CD8-positive, alpha-beta memory T cell (primary cell): ENCODE data around the gene TADA3. TPM values are rescaled to one million over a fixed set of nuclear protein-coding genes. Genes with fewer than 3 reads are reported as not detected.
A peak's percentile ranks its signal among the peaks of the same experiment; 100 is the strongest.

Experiments
- CTCF ChIA-PET: fragments of 350-600 bp; sonication (Branson Sonifier 250); formaldehyde crosslinking; loops from one replicate; lab custom pipeline; 2021; ENCODE audit warnings: antibody characterized with exemption; lab: Charles Lee
- POLR2A ChIA-PET: fragments of 350-600 bp; sonication (Branson Sonifier 250); formaldehyde crosslinking; loops from one replicate; lab custom pipeline; 2021; ENCODE audit warnings: antibody characterized with exemption; lab: Charles Lee
- DNase-seq, 5 donors: peaks; one replicate each; pipeline versions ENCODE4 v3.0.0 to v3.0.0-alpha.2; 2020 to 2022; ENCODE audit warnings: mixed read lengths in 1 of 5
- H3K27ac ChIP-seq: one replicate; pipeline ENCODE4 v1.7.0; 2013; ENCODE audit warnings: low read depth, mild to moderate bottlenecking, low read length, moderate library complexity
- H3K27me3 ChIP-seq: 2 replicates; pipeline ENCODE4 v1.7.0; 2013; ENCODE audit warnings: low read length, mild to moderate bottlenecking; ENCODE audit not compliant: insufficient read depth, poor library complexity, severe bottlenecking
- H3K36me3 ChIP-seq: 2 replicates; pipeline ENCODE4 v1.7.0; 2013; ENCODE audit warnings: mild to moderate bottlenecking, low read length, moderate library complexity; ENCODE audit not compliant: insufficient read depth
- H3K4me1 ChIP-seq: 2 replicates; pipeline ENCODE4 v1.7.0; 2013; ENCODE audit warnings: mild to moderate bottlenecking, low read length, moderate library complexity; ENCODE audit not compliant: insufficient read depth
- H3K4me3 ChIP-seq: 2 replicates; pipeline ENCODE4 v1.7.0; 2013; ENCODE audit warnings: mild to moderate bottlenecking, low read length
- H3K9me3 ChIP-seq: 2 replicates; pipeline ENCODE4 v1.7.0; 2013; ENCODE audit warnings: mild to moderate bottlenecking, low read length
- H3K27ac Mint-ChIP-seq, 8 donors: one replicate each; pipeline ENCODE4 v1.8.0; 2020 to 2021; ENCODE audit warnings: mixed read lengths in 8 of 8, mild to moderate bottlenecking in 6 of 8, inconsistent platforms in 3 of 8, moderate library complexity in 3 of 8
- H3K27me3 Mint-ChIP-seq, 2 donors: one replicate each; pipeline ENCODE4 v1.8.0; 2020 to 2021; ENCODE audit warnings: mixed read lengths in 2 of 2, mild to moderate bottlenecking in 1 of 2, moderate library complexity in 1 of 2
- H3K36me3 Mint-ChIP-seq, 3 donors: one replicate each; pipeline ENCODE4 v1.8.0; 2020 to 2021; ENCODE audit warnings: mixed read lengths in 3 of 3, inconsistent platforms in 1 of 3, mild to moderate bottlenecking in 1 of 3
- H3K4me1 Mint-ChIP-seq, 3 donors: one replicate each; pipeline ENCODE4 v1.8.0; 2020 to 2021; ENCODE audit warnings: mixed read lengths in 3 of 3, inconsistent platforms in 1 of 3, mild to moderate bottlenecking in 1 of 3
- H3K4me3 Mint-ChIP-seq, 7 donors: one replicate each; pipeline ENCODE4 v1.8.0; 2020 to 2021; ENCODE audit warnings: mixed read lengths in 7 of 7, mild to moderate bottlenecking in 6 of 7, moderate library complexity in 4 of 7, inconsistent platforms in 2 of 7
- H3K9me3 Mint-ChIP-seq, 5 donors: one replicate each; pipeline ENCODE4 v1.8.0; 2020 to 2022; ENCODE audit warnings: mixed read lengths in 5 of 5, mild to moderate bottlenecking in 3 of 5, moderate library complexity in 2 of 5, inconsistent platforms in 1 of 5
- polyA plus RNA-seq: library from polyadenylated mRNA; unstranded; fragments of 300-500 nt; fragmentation: Illumina TruSeq; gene quantifications from one replicate; pipeline ENCODE4 v1.2.3, GENCODE V29; 2021
- total RNA-seq, 2 experiments: library from RNA; stranded (reverse); gene quantifications; one replicate each; pipeline ENCODE4 v1.2.3, GENCODE V29; 2021

The TADA3 gene
- total and polyA plus RNA-seq, 3 experiments from 2014 or later, result 57.0 to 64.4 (median 58.8) TPM

DNA sequence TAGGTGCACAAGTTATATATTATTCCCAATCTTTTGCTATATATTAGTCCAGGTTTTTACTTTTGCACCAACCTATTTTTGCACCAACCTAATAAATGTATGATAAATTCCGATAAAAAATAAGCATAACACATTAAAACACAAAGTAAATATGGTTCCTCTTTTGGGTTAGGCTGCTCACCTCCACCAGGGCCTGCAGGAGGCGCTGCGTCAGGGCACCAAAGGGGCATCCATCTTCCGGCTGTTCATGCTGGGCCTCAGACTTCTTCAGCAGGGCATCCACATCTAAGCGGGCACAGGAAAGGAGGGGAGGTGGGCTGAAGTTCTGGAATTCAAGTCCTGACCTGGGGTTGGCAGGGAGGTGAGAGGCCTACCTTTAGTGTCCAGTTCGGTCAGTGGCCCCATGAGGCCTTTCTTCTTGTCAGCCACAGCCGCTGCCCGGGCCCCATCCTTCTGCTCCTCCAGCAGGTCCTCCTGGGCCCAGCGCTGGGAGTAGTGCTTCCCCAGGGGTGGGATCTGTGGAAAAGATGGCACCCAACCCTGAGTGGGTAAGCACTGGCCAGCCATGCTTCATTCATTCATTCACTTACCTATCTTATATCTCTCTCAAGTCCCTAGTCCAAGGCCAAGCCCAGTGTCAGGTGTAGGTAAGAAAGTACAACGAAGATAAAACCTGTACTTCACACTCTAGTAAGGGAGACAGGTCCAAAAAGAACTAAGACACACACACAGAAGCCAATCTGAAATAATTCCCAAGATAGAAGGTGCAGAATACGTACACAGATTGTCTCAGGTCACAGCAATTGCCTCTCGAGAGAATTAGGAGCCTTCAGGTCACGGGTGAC lies 5.2 kb downstream of the TADA3 start:
- Histone ChIP-seq H3K27me3 (no peaks in the 10 kb centered on the region), H3K36me3 (peaks cover 41% of the 10 kb centered on the region), H3K4me3 (no peak overlapping the region), H3K27ac (peak overlapping the region; percentile 10), H3K9me3 (no peaks in the 10 kb centered on the region), H3K4me1 (peaks cover 37% of the 10 kb centered on the region)
- Mint-ChIP-seq H3K4me3 (peak overlapping the region in 1 of 7 donors; percentile 81), H3K27me3 (no peaks in the 10 kb centered on the region), H3K27ac (peak overlapping the region in 5 of 8 donors; percentile 3 to 78 (median 17)), H3K4me1 (peaks cover 26 to 43% (median 36%) of the 10 kb centered on the region in 3 donors), H3K36me3 (peaks cover 13 to 76% (median 33%) of the 10 kb centered on the region in 3 donors), H3K9me3 (no peaks in the 10 kb centered on the region)
- POLR2A ChIA-PET, result no interaction called here
- no peak for DNase-seq
- CTCF ChIA-PET, result no interaction called here

DNA sequence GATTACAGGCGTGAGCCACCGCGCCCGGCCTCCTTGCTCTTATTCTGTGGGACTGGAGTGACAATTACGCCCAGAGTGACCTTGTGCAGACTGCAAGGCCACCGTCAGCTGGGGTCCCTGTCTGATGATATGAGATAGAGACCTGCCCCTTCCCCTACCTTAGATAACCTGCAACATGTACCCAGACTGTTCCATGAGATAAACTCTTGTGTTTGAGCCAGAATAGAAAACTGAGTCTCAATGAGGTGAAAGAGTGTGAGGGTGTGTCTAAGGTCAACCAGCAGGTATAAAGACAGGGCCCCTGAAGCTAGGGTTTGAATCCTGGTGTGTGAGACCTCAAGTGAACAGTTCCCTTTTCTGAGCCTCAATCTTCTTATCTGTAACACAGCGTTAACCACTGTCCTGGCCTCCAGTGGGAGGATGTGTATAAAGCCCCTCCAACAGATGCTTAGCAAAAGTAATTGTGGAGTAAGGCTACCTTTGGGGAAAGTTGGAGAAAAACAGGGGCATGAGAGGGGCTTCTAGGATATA lies 6.0 kb downstream of the TADA3 start:
- no peak for DNase-seq
- Mint-ChIP-seq H3K27me3 (no peaks in the 10 kb centered on the region), H3K4me1 (peaks cover 23 to 40% (median 34%) of the 10 kb centered on the region in 3 donors), H3K36me3 (peaks cover 13 to 81% (median 33%) of the 10 kb centered on the region in 3 donors), H3K9me3 (no peaks in the 10 kb centered on the region), H3K4me3 (no peak overlapping the region), H3K27ac (peak overlapping the region in 3 of 8 donors; percentile 8 to 82 (median 17))
- CTCF ChIA-PET, result no interaction called here
- Histone ChIP-seq H3K4me1 (peaks cover 37% of the 10 kb centered on the region), H3K4me3 (no peak overlapping the region), H3K27ac (peak overlapping the region; percentile 29), H3K27me3 (no peaks in the 10 kb centered on the region), H3K36me3 (peaks cover 41% of the 10 kb centered on the region), H3K9me3 (no peaks in the 10 kb centered on the region)
- POLR2A ChIA-PET, result no interaction called here

DNA sequence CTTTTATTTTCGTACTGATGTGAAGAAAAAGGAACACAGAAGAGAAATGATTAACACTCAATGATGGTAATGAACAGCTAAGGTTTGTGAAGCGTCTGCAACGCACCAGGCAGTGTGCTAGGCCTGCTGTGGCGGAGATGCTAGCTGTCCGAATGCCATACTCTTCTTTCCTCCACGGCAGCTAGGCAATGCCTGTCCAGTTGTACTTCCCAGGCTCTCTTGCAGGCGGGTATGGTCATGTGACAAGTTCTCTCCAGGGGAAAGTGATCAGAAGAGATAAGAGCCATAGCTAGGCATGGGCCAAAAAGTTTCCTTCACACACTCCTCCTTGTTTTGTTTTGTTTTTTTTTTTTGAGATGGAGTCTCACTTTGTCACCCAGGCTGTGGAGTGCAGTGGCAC lies 6.7 kb downstream of the TADA3 start:
- H3K27ac ChIP-seq, result peak overlapping the region; percentile 29
- Mint-ChIP-seq H3K27ac (peak overlapping the region in 1 of 8 donors; percentile 46), H3K4me1 (peaks cover 22 to 40% (median 34%) of the 10 kb centered on the region in 3 donors), H3K9me3 (no peaks in the 10 kb centered on the region), H3K36me3 (peaks cover 13 to 78% (median 33%) of the 10 kb centered on the region in 3 donors), H3K4me3 (no peak overlapping the region), H3K27me3 (no peaks in the 10 kb centered on the region)
- ChIA-PET POLR2A (interaction anchor here (0.7 kb wide), 1 partner anchor 343 kb away, joined by 4 read pairs; no protein-coding TSS in a partner anchor), CTCF (no interaction called here)
- no peaks in the 10 kb centered on the region for H3K9me3 ChIP-seq
- DNase-seq, result no peak
- H3K36me3 ChIP-seq, result peaks cover 41% of the 10 kb centered on the region
- H3K27me3 ChIP-seq, result no peaks in the 10 kb centered on the region
- peaks cover 37% of the 10 kb centered on the region for H3K4me1 ChIP-seq
- H3K4me3 ChIP-seq, result no peak overlapping the region

DNA sequence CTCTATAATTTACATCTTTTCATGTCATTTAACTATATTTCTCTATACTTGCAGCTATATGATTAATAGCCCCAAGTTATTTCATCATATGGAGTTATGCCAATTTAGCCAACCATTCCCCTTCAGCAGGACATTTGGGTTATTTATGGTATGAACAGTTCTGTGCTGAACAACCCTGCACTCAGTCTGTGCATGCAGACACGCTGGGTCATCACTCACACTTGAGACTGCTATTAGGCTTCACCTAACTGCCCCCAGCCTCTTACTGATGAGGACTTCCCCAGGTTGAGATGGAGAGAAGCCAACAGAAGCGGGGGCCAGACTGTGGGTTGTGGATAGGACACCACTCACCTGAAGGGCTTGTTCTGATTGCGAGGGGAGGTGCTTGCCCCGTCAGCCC lies 7.3 kb downstream of the TADA3 start:
- peaks cover 22 to 40% (median 34%) of the 10 kb centered on the region in 3 donors for H3K4me1 Mint-ChIP-seq
- H3K4me3 Mint-ChIP-seq, result no peak overlapping the region

DNA sequence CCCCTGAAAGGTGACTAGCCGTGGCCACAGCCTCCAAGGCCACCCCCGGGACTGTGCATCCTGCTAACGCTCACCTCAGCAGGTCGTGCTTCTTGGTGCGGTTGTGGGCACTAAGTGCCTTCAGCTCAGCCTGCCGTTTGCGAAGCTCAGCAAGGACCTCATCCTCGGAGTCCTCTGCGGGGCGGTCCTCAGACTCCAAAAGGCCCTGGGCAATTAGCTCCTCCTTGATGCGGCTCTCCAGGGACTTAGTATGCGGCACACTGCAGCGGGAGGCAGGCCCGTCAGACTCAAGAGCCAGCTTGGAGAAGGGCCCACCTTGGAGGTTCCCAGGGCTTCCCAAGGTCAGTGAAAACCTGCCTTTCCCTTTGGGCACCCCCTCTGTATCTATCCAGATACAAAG lies 8.3 kb downstream of the TADA3 start:
- peaks cover 28 to 45% (median 41%) of the 10 kb centered on the region in 3 donors for H3K4me1 Mint-ChIP-seq
- no peak overlapping the region for H3K27ac ChIP-seq
- no peak for DNase-seq
- H3K4me1 ChIP-seq, result peaks cover 47% of the 10 kb centered on the region
- H3K4me3 ChIP-seq, result no peak overlapping the region
- no peaks in the 10 kb centered on the region for H3K27me3 Mint-ChIP-seq
- no peaks in the 10 kb centered on the region for H3K27me3 ChIP-seq
- H3K4me3 Mint-ChIP-seq, result no peak overlapping the region
- no peaks in the 10 kb centered on the region for H3K9me3 ChIP-seq
- no peaks in the 10 kb centered on the region for H3K9me3 Mint-ChIP-seq
- ChIA-PET POLR2A (interaction anchor here (0.7 kb wide), 1 partner anchor 357 kb away, joined by 6 read pairs; the partner anchor contains the start of gene VHL), CTCF (no interaction called here)
- H3K36me3 Mint-ChIP-seq, result peaks cover 13 to 66% (median 25%) of the 10 kb centered on the region in 3 donors
- no peak overlapping the region for H3K27ac Mint-ChIP-seq
- peaks cover 26% of the 10 kb centered on the region for H3K36me3 ChIP-seq

More for the DNA sequence above, 7.3 kb downstream of the TADA3 start:
- no peaks in the 10 kb centered on the region for H3K9me3 Mint-ChIP-seq
- no peak for DNase-seq
- CTCF ChIA-PET, result no interaction called here
- no peak overlapping the region for H3K27ac ChIP-seq
- no peaks in the 10 kb centered on the region for H3K27me3 ChIP-seq
- peaks cover 36% of the 10 kb centered on the region for H3K36me3 ChIP-seq
- H3K36me3 Mint-ChIP-seq, result peaks cover 13 to 76% (median 28%) of the 10 kb centered on the region in 3 donors
- POLR2A ChIA-PET, result no interaction called here
- H3K4me1 ChIP-seq, result peaks cover 37% of the 10 kb centered on the region
- H3K27ac Mint-ChIP-seq, result no peak overlapping the region
- no peaks in the 10 kb centered on the region for H3K27me3 Mint-ChIP-seq
- no peak overlapping the region for H3K4me3 ChIP-seq
- no peaks in the 10 kb centered on the region for H3K9me3 ChIP-seq

DNA sequence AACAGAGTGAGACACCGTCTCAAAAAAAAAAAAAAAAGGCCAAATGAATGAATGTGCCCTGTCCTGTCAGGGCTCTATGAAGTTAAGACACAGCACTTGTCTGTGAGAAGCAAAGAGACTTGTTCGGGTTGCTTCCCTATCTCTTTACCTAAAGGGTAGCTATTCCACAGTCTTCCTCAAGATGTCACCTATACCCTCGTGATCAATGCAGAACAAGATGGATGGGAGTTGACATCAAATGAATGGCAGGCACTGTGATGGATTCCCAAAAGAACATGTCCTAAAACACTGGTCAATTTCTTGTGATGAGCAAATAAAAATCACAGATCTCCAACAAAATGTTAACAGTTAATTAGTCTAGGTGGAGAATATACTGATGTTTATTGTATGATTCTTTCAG lies 9.5 kb downstream of the TADA3 start:
- Histone ChIP-seq H3K4me3 (no peak overlapping the region), H3K36me3 (peaks cover 26% of the 10 kb centered on the region), H3K27me3 (no peaks in the 10 kb centered on the region), H3K9me3 (no peaks in the 10 kb centered on the region), H3K27ac (no peak overlapping the region), H3K4me1 (peaks cover 57% of the 10 kb centered on the region)
- Mint-ChIP-seq H3K9me3 (no peaks in the 10 kb centered on the region), H3K27ac (peak overlapping the region in 1 of 8 donors; percentile 47), H3K4me1 (peaks cover 35 to 54% (median 48%) of the 10 kb centered on the region in 3 donors), H3K27me3 (no peaks in the 10 kb centered on the region), H3K4me3 (no peak overlapping the region), H3K36me3 (peaks cover 11 to 61% (median 23%) of the 10 kb centered on the region in 3 donors)
- CTCF ChIA-PET, result interaction anchor here (0.9 kb wide), 1 partner anchor 59 kb away, joined by 3 read pairs; no protein-coding TSS in a partner anchor
- POLR2A ChIA-PET, result interaction anchor here (0.7 to 0.8 kb wide), 2 partner anchors 65 to 224 kb away, joined by 3 to 5 read pairs; no protein-coding TSS in a partner anchor
- DNase-seq, result no peak

DNA sequence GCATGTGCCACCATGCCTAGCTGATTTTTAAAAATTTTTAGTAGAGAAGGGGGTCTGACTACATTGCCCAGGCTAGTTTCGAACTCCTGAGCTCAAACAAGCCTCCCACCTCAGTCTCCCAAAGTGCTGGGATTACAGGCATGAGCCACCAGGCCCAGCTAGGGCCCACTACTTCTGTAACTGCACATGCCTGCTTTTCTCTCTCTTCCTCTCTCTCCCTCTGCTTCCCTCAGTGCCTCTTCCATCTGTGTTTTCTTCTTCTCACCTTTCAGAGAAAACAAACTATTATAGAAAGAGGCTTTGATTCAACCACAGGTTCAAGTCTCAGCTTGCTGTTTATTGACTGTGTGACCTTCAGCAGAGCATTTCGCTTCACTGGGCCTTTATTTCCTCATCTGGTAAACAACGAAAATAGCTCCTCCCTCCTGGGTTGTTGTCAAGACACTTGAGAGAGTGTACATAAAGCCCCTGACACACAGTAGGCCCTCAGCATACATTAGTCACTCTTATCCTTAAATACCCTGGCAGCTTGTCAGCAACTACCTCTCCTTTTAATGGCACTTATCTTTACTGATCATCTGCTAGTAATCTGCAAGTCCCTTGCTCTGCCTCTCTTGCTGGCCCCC lies 10.2 kb downstream of the TADA3 start:
- no peaks in the 10 kb centered on the region for H3K9me3 ChIP-seq
- Mint-ChIP-seq H3K9me3 (no peaks in the 10 kb centered on the region), H3K36me3 (peaks cover 4 to 54% (median 20%) of the 10 kb centered on the region in 3 donors), H3K4me1 (peaks cover 36 to 53% (median 42%) of the 10 kb centered on the region in 3 donors), H3K27me3 (no peaks in the 10 kb centered on the region), H3K27ac (peak overlapping the region in 5 of 8 donors; percentile 22 to 77 (median 44)), H3K4me3 (no peak overlapping the region)
- ChIA-PET CTCF (interaction anchor here (0.9 to 1.3 kb wide), 3 partner anchors 11 to 151 kb away, joined by 3 to 4 read pairs (median 3); partner anchors contain the start of genes ARPC4 and TADA3), POLR2A (interaction anchor here (0.8 to 1.1 kb wide), 3 partner anchors 10 to 64 kb away, joined by 3 to 7 read pairs (median 5); partner anchors contain the start of genes ARPC4 and TADA3)
- no peak for DNase-seq
- no peak overlapping the region for H3K27ac ChIP-seq
- no peaks in the 10 kb centered on the region for H3K27me3 ChIP-seq
- no peak overlapping the region for H3K4me3 ChIP-seq
- H3K36me3 ChIP-seq, result peaks cover 19% of the 10 kb centered on the region
- peaks cover 54% of the 10 kb centered on the region for H3K4me1 ChIP-seq
